GM19351 (cell line): ENCODE measurements around the gene ST6GALNAC3.
"Not testable (repeated sequence)": the region's sequence is repeated elsewhere in the genome, so short reads cannot be mapped to it uniquely, and the experiment has no call there.

ENCODE experiments used
- ATAC-seq: cut with Tn5 transposase; IDR thresholded peaks from one replicate; pipeline ENCODE4 v1.9.1; 2021; ENCODE audit warnings: mild to moderate bottlenecking, moderate library complexity; ENCODE audit not compliant: unreplicated experiment

The ST6GALNAC3 gene

DNA sequence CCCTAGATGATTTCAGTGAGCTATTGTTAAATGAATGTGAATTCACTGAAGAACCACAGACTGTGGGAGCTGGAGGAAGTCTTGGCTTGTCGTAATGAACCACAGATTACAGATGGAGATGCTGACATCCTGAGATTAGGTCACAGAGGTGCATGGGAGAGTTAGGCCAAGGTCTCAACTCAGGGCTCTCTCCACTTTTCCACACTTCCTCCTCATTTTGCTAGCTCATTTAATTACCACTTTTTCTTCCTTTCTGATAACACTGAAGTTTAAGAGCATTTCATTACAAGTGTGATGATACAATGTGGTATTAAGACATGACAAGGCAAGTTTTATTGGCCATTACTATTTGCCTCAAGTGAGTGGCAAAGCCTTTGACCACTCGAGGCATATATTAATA lies 30.8 kb downstream of the ST6GALNAC3 start:
- no peak for ATAC-seq

GRCh38 chr1:76106251-76106650 lies 31.7 kb downstream of the ST6GALNAC3 start:
- no peak for ATAC-seq

DNA sequence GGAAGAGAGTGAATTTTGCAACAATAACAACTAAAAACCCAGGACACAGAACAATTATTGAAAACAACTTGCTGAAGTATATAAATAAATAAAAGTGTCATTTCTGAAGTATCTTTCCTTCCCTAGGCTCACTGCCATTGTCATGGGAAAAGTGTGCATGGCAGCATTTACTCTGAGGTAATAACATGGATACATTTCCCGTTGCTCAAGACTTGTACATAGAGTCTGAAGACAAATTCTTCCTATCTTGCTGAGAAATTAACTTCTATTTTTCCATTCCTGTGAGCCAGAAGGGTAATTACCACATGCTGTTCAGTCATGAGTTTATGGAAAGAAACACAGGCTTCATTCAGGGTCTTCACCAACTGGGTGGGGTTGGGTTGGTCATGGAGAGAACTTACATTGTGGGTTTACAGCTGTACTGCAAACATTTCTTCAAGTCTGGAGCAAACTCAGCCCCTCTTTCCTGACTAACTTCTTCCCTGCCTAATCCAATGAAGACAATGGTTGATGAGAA lies 32.2 kb downstream of the ST6GALNAC3 start:
- ATAC-seq: no peak

GRCh38 chr1:76109404-76109803 lies 34.9 kb downstream of the ST6GALNAC3 start:
- ATAC-seq: no peak

GRCh38 chr1:76109901-76110560 lies 35.5 kb downstream of the ST6GALNAC3 start:
- ATAC-seq: no peak

- ATAC-seq: no peak
Observed at GRCh38 chr1:76110666-76111065, 36.1 kb downstream of the ST6GALNAC3 start.

GRCh38 chr1:76112321-76112720 lies 37.8 kb downstream of the ST6GALNAC3 start:
- ATAC-seq: not testable (repeated sequence)

DNA sequence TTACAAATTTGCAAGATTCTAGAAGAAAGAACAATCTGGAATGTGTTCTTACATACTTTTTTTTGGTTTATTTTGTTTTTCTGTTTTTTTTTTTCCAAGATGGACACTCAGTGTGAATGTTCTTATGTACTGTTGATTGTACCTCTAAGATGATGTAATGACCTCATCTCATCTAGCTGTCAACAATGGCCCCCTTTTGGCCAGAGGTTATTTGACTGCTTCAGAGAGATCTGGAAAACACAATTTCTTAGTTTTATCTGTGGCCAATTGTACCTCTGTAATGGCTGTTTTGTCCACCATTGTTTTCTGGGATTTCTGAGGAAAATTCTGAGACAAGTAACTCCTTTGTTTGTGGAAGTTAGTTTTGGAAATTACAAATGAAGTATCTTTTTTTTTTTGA lies 38.9 kb downstream of the ST6GALNAC3 start:
- ATAC-seq: no peak

- ATAC-seq: no peak
Observed at GRCh38 chr1:76115171-76115570, 40.6 kb downstream of the ST6GALNAC3 start.

DNA sequence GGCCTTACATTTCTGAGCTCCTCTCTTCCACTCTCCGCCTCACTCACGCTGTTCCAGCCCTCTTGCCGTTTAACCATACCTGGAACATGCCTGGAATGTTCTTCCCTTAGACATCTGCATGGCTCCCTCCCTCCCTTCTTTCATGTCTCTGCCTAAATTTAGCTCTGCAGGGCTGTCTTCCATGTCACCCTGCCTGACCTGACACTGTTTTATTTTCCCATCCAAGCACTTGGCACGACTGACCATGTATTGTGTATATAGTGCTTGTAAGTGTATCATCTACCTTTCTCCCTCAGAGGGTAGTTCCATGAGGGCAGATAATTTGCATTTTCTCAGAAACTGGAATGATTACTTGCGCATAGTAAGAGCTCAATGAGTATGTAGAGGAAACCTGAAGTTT lies 47.3 kb downstream of the ST6GALNAC3 start:
- no peak for ATAC-seq

GRCh38 chr1:76122271-76122670 lies 47.7 kb downstream of the ST6GALNAC3 start:
- no peak for ATAC-seq

- ATAC-seq: not testable (repeated sequence)
Observed at GRCh38 chr1:76123411-76124064, 49.0 kb downstream of the ST6GALNAC3 start.

DNA sequence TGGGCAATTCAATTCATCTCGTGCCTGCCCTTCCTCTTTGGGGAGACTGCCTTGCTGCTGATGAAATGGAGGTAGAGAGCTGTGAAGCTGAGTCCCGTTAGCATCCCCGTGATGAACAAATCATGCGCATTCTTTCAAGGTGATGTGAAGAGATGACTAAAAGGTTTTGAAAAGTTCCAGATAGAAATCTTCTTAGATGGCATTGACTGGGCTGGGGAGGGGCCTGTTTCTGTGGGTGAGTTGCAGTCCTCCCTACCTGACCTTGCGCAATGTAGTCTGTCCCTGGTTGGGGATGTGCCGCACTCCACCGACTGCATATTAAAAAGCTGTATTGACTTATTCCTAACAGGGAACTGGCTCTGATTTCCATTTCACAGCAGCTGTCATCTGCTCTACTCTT lies 49.6 kb downstream of the ST6GALNAC3 start:
- no peak for ATAC-seq

DNA sequence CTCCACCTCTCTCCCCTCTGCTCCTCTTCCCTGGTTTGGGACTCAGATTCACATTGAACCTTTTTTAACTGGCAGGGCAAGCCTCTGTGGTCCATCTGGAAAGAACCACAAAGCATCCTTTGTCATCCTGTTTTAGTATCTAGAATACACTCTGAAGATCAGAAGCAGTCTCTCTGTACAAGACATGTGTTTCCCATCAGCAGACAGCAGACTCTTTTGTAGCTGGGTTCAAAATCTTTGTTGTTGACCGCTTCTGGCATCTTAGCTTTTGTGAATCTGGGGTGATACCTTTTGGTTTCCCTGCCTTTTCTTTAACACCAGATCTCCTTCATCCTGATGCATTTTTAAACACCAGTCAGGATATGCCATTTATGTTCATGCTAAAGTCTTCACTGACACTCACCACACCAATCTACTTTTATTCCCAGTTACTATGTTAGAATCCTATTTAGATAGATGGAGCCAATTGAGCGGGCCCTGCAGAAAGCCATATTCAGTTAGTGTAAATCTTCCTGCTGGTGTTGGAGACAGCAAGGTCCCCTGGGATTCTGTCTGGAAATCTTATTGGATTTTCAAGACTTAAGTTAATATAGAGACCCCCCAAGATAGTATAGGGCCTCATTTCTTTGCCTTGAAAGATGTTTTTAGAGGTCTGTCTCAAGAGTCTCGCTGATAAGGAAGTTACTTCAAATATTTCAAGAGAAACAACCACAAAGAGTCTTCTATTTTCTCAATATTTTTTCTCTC lies 51.1 kb downstream of the ST6GALNAC3 start:
- ATAC-seq: no peak

GRCh38 chr1:76128096-76128495 lies 53.5 kb downstream of the ST6GALNAC3 start:
- no peak for ATAC-seq

GRCh38 chr1:76129731-76130130 lies 55.2 kb downstream of the ST6GALNAC3 start:
- no peak for ATAC-seq

GRCh38 chr1:76130992-76131391 lies 56.4 kb downstream of the ST6GALNAC3 start:
- ATAC-seq: no peak

- no peak for ATAC-seq
Observed at GRCh38 chr1:76133977-76134376, 59.4 kb downstream of the ST6GALNAC3 start.

DNA sequence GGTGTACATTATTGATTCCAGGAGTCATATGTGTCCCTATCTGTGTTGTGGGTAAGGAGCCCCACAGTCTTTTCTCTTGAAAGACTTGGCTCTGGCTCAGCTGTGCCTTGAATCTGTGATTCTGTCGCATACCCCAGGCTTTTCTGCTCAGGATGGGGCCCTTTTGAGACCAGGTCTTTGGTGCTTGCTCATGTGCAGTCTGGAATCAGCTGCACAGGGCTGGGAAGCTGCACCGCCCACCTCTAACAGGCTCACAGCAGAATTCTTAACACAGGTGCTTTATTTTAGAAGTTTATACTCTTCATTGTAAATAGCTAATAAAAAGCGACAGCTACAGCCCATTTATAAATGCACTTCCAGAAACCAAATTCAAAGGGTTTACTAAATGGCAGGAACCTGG lies 61.3 kb downstream of the ST6GALNAC3 start:
- ATAC-seq: no peak

DNA sequence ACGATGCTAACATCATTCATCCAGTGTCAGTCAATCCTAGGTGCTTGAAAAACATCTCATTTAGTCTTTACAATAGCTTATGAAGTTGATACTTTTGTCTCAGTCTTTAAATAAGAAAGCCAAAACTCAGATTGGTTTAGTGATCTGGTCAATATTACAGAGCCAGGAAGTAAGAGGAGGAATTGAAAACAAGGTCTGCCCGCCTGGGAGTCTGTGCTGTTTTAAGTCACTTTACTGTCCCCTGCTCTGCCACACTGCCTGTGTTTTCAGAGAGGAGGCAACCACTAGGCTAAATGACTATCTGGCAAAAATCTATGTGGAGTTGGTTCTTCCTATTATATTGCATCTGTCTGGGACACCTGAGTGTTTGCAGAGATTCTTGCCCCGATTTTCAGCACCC lies 62.3 kb downstream of the ST6GALNAC3 start:
- peak; percentile 78 for ATAC-seq

DNA sequence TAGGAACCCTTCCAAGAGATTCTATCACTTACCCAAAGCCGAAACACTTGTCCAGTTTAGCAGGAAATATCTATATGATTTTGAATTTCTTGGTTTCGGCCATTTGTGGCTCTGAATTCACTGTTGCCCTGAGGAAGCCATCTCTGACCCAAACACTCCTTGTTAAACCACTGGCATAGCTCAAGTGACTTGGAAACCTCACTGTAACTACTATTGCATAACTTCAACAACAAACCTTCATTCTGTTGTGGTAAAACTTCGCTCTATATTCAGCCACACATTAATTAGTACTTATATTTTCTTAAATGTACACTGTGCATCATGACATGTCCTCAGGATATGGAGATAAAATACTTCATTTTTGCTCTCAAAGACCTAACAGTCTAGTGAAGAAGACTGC lies 63.2 kb downstream of the ST6GALNAC3 start:
- no peak for ATAC-seq

- ATAC-seq: no peak
Observed at GRCh38 chr1:76138217-76138616, 63.7 kb downstream of the ST6GALNAC3 start.
